Measurements from ENCODE around the gene PRDM11. TPM values are rescaled to one million over a fixed set of nuclear protein-coding genes. Genes with fewer than 3 reads are reported as not detected.

PRDM11 gene
- total and polyA plus RNA-seq, 2 of the 4 experiments (the other 2 are of a cell fraction): 2.2 to 2.7 TPM

DNA sequence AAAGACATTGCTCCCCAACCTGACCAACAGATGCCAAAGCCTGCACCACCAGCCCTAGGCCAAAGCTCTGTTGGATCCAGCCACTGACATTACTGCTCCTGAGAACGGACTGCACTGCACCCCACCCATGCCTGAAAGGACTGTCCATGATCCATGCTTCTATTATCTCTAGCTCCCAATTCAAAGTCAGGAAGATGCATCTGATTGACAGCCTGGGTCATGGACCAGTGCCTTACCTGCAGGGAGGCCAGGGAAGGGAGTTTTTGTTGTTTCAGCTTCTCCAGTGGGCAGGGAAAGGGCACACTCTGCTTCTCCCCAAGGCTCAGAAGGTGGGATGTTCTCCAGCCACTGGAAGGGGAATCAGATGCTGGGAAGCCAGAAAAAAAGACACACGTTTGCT, 4.8 kb upstream of the PRDM11 start:
- H3K14ac ChIP-seq (replicated peaks; ENCODE audit: low read depth, low read length): no peak overlapping the region
- H3K4me3 ChIP-seq (ENCODE audit: insufficient read depth, low read depth, low read length): no peak overlapping the region
- TF ChIP-seq, protein P1, sequence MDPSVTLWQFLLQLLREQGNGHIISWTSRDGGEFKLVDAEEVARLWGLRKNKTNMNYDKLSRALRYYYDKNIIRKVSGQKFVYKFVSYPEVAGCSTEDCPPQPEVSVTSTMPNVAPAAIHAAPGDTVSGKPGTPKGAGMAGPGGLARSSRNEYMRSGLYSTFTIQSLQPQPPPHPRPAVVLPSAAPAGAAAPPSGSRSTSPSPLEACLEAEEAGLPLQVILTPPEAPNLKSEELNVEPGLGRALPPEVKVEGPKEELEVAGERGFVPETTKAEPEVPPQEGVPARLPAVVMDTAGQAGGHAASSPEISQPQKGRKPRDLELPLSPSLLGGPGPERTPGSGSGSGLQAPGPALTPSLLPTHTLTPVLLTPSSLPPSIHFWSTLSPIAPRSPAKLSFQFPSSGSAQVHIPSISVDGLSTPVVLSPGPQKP (IDR thresholded peaks at IDR 0.05; ENCODE audit: borderline replicate concordance, low read depth, low read length): no peak
- TF ChIP-seq, protein P2, sequence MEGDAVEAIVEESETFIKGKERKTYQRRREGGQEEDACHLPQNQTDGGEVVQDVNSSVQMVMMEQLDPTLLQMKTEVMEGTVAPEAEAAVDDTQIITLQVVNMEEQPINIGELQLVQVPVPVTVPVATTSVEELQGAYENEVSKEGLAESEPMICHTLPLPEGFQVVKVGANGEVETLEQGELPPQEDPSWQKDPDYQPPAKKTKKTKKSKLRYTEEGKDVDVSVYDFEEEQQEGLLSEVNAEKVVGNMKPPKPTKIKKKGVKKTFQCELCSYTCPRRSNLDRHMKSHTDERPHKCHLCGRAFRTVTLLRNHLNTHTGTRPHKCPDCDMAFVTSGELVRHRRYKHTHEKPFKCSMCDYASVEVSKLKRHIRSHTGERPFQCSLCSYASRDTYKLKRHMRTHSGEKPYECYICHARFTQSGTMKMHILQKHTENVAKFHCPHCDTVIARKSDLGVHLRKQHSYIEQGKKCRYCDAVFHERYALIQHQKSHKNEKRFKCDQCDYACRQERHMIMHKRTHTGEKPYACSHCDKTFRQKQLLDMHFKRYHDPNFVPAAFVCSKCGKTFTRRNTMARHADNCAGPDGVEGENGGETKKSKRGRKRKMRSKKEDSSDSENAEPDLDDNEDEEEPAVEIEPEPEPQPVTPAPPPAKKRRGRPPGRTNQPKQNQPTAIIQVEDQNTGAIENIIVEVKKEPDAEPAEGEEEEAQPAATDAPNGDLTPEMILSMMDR (conservative IDR thresholded peaks at IDR 0.05; ENCODE audit: low read depth, low read length): no peak
- no peak for TF ChIP-seq RFX5 (IDR thresholded peaks at IDR 0.05; ENCODE audit: low read depth, low read length)
- TF ChIP-seq CEBPB (IDR thresholded peaks at IDR 0.05; ENCODE audit: low read depth, low read length): no peak
- no peaks in the 10 kb centered on the region for H3K36me3 ChIP-seq (ENCODE audit: control insufficient read depth, insufficient read depth, low read length)
- no peak overlapping the region for H3K4ac ChIP-seq (ENCODE audit: low read depth, low read length)
- POLR2A ChIA-PET (ENCODE audit: unreplicated experiment): no interaction called here
- H3K23ac ChIP-seq (ENCODE audit: low read depth, low read length): no peak overlapping the region
- H4K8ac ChIP-seq (ENCODE audit: low read depth in 2 of 2, low read length in 2 of 2): no peak overlapping the region
- H2BK120ac ChIP-seq (ENCODE audit: low read depth, low read length): no peak overlapping the region
- in situ Hi-C loops (cut with MboI; ENCODE audit: low sequenced_read_pairs) (no loop called here), intact Hi-C loops (cut with micrococcal nuclease) (no loop called here), dilution Hi-C loops (cut with HindIII; ENCODE audit: low sequenced_read_pairs, unreplicated experiment) (no loop called here)
- no peak overlapping the region for H3K27ac ChIP-seq (ENCODE audit: insufficient read depth, low read length)
- H3K9me3 ChIP-seq (ENCODE audit: control insufficient read depth, insufficient read depth, low read length): no peaks in the 10 kb centered on the region
- H3K27me3 ChIP-seq (ENCODE audit: control insufficient read depth, insufficient read depth, low read length): peaks cover 30% of the 10 kb centered on the region
- H2AK5ac ChIP-seq (ENCODE audit: low read depth, low read length): no peak overlapping the region
- no CpG with 5 or more reads among the region's 2 CpGs for WGBS, 2 experiments (ENCODE audit: extremely low coverage in 2 of 2, insufficient read length in 1 of 2)
- no peak overlapping the region for H2AFZ ChIP-seq (replicated peaks; ENCODE audit: low read length, poor library complexity)
- no peak overlapping the region for H4K91ac ChIP-seq (ENCODE audit: insufficient read depth, low read depth, low read length)
- DNase-seq (no peak), ATAC-seq (ENCODE audit: low read depth) (no peak)
- no peak overlapping the region for H2AK9ac ChIP-seq (replicated peaks; ENCODE audit: low read depth, low read length, poor library complexity)
- H3K4me2 ChIP-seq (ENCODE audit: low read depth, low read length): no peak overlapping the region
- no peaks in the 10 kb centered on the region for H3K79me1 ChIP-seq (ENCODE audit: low read depth in 1 of 2, low read length in 2 of 2)
- no peaks in the 10 kb centered on the region for H3K9me1 ChIP-seq (ENCODE audit: insufficient read depth, low read length)
- H3K56ac ChIP-seq (ENCODE audit: extremely low read depth, insufficient read depth, low read length): no peak overlapping the region
- CTCF ChIA-PET: no interaction called here
- H3K9ac ChIP-seq (ENCODE audit: low read depth, low read length): no peak overlapping the region
- peaks cover 2% of the 10 kb centered on the region; the same call in 1 of the 2 replicates for H3K4me1 ChIP-seq (ENCODE audit: control insufficient read depth, insufficient read depth, low read length)
- H2BK15ac ChIP-seq (ENCODE audit: low read depth, low read length): no peak overlapping the region
- no peak overlapping the region for H3K18ac ChIP-seq (ENCODE audit: low read depth, low read length)
- no peak overlapping the region for H4K5ac ChIP-seq (ENCODE audit: low read depth, low read length)
- H2BK5ac ChIP-seq (ENCODE audit: low read depth, low read length, poor library complexity, severe bottlenecking): no peak overlapping the region
- BruUV-seq (replicated peaks): no TSS peak
- no peak overlapping the region for H2BK20ac ChIP-seq (ENCODE audit: low read depth, low read length)
- H4K20me1 ChIP-seq (ENCODE audit: insufficient read depth, low read length): no peaks in the 10 kb centered on the region
